ENCODE data around the gene NMRAL1. TPM values are rescaled to one million over a fixed set of nuclear protein-coding genes. Genes with fewer than 3 reads are reported as not detected.

The NMRAL1 gene
- total RNA-seq, 1 donor from 2014 or later, result 47.1 TPM

DNA sequence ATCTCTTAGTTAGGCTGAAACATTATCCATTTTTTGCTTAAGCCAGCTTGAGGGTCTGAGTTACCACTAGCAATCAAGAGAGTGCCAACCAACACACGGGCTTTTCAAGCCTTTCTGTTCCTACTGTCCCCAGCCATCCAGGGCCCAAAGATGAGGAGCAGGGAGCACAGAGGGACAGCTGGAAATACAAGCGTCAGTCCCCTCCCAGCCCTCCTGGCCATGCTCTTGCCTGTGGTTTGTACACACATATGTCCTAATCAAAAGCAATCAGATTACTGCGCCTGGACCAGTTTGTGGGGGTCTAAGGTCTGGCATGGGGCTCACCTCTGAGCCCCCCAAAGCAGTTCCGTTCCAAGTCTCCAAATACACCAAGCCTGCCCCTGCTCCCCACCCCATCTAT is 61.6 kb downstream of the NMRAL1 start:
- H2AFZ ChIP-seq (replicated peaks), result no peak overlapping the region
- no peak overlapping the region for H3K4me3 ChIP-seq
- Mint-ChIP-seq H3K27ac (no peak overlapping the region), H3K27me3 (ENCODE audit: insufficient read depth, low read depth) (peaks cover 5% of the 10 kb centered on the region), H3K36me3 (no peaks in the 10 kb centered on the region), H3K9me3 (no peaks in the 10 kb centered on the region), H3K4me1 (peaks cover 19% of the 10 kb centered on the region), H3K4me3 (no peak overlapping the region)
- no peak for TF ChIP-seq EZH2phosphoT487 (IDR thresholded peaks at IDR 0.05)
- no peak for TF ChIP-seq EZH2 (IDR thresholded peaks at IDR 0.05)
- TF ChIP-seq, protein P1, sequence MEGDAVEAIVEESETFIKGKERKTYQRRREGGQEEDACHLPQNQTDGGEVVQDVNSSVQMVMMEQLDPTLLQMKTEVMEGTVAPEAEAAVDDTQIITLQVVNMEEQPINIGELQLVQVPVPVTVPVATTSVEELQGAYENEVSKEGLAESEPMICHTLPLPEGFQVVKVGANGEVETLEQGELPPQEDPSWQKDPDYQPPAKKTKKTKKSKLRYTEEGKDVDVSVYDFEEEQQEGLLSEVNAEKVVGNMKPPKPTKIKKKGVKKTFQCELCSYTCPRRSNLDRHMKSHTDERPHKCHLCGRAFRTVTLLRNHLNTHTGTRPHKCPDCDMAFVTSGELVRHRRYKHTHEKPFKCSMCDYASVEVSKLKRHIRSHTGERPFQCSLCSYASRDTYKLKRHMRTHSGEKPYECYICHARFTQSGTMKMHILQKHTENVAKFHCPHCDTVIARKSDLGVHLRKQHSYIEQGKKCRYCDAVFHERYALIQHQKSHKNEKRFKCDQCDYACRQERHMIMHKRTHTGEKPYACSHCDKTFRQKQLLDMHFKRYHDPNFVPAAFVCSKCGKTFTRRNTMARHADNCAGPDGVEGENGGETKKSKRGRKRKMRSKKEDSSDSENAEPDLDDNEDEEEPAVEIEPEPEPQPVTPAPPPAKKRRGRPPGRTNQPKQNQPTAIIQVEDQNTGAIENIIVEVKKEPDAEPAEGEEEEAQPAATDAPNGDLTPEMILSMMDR (IDR thresholded peaks at IDR 0.05), result no peak
- no peaks in the 10 kb centered on the region for H3K79me2 ChIP-seq (ENCODE audit: low read depth)
- no peaks in the 10 kb centered on the region for H3K36me3 ChIP-seq
- H3K9ac ChIP-seq, result no peak overlapping the region
- H3F3A ChIP-seq (ENCODE audit: low read depth), result peaks cover 14% of the 10 kb centered on the region
- no peaks in the 10 kb centered on the region for H3K9me3 ChIP-seq (ENCODE audit: low read depth)
- H3K27ac ChIP-seq, result no peak overlapping the region
- DNase-seq (ENCODE audit: low spot score), result no peak
- peaks cover 13% of the 10 kb centered on the region for H3K27me3 ChIP-seq
- no peak overlapping the region for H3K4me2 ChIP-seq
- H4K20me1 ChIP-seq (ENCODE audit: low read depth), result peaks cover 5% of the 10 kb centered on the region
- peaks cover 3% of the 10 kb centered on the region for H3K4me1 ChIP-seq

DNA sequence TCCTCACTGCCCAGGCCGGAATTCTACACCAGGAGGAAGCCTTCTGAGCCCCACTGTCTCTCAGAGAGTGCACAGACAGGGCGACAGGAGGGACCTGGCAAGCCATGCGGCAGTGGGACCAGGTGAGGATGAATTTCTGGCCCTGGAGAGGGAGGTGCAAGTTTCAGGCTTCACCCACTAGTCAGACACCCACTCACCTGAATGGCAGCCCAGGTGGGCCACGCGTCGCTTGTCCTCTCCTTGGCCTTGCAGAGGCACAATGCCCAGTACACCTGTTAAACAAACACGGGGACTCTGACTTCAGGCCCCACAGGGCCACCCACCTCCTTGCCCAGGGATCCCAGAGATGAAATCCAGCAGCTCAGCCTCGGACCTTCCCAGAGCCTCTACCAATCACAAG is 62.3 kb downstream of the NMRAL1 start:
- H3K27ac ChIP-seq, result no peak overlapping the region
- Mint-ChIP-seq H3K27me3 (ENCODE audit: insufficient read depth, low read depth) (peaks cover 3% of the 10 kb centered on the region), H3K4me1 (peaks cover 19% of the 10 kb centered on the region), H3K4me3 (no peak overlapping the region), H3K27ac (no peak overlapping the region), H3K36me3 (no peaks in the 10 kb centered on the region), H3K9me3 (no peaks in the 10 kb centered on the region)
- peaks cover 6% of the 10 kb centered on the region for H3K27me3 ChIP-seq
- no peaks in the 10 kb centered on the region for H3K9me3 ChIP-seq (ENCODE audit: low read depth)
- H2AFZ ChIP-seq (replicated peaks), result no peak overlapping the region
- no peak overlapping the region for H3K9ac ChIP-seq
- DNase-seq (ENCODE audit: low spot score), result no peak
- H3K4me3 ChIP-seq, result no peak overlapping the region
- peaks cover 5% of the 10 kb centered on the region for H4K20me1 ChIP-seq (ENCODE audit: low read depth)
- no peaks in the 10 kb centered on the region for H3K36me3 ChIP-seq
- TF ChIP-seq EZH2 (IDR thresholded peaks at IDR 0.05), result no peak
- no peak for TF ChIP-seq EZH2phosphoT487 (IDR thresholded peaks at IDR 0.05)
- TF ChIP-seq, protein P1 (IDR thresholded peaks at IDR 0.05), result no peak
- peaks cover 3% of the 10 kb centered on the region for H3K4me1 ChIP-seq
- no peak overlapping the region for H3K4me2 ChIP-seq
- peaks cover 14% of the 10 kb centered on the region for H3F3A ChIP-seq (ENCODE audit: low read depth)
- no peaks in the 10 kb centered on the region for H3K79me2 ChIP-seq (ENCODE audit: low read depth)

Small RNA genes lying within 50 kb of the gene (small RNA-seq; reads per million reads assigned to genes)
- not detected for gene AC012676.2

Other genes with a start within 250 kb of the NMRAL1 start
- gene SRL, start 232.5 kb downstream of the NMRAL1 start, total RNA-seq (ENCODE audit: low replicate concordance), result 0.06 and 0.22 TPM in 2 replicates
- gene TFAP4, start 201.6 kb downstream of the NMRAL1 start, total RNA-seq (ENCODE audit: low replicate concordance), result 19.8 and 24.8 TPM in 2 replicates
- gene GLIS2, start 158.6 kb downstream of the NMRAL1 start, total RNA-seq (ENCODE audit: low replicate concordance), result 0.15 and 1.3 TPM in 2 replicates
- gene PAM16, start 123.3 kb downstream of the NMRAL1 start, total RNA-seq (ENCODE audit: low replicate concordance), result 17.0 and 40.8 TPM in 2 replicates
- gene VASN, start 102.8 kb downstream of the NMRAL1 start, total RNA-seq (ENCODE audit: low replicate concordance), result 3.1 and 7.5 TPM in 2 replicates
- 6.8 and 21.8 TPM in 2 replicates for gene CORO7, start 58.0 kb downstream of the NMRAL1 start, total RNA-seq (ENCODE audit: low replicate concordance)
- gene DNAJA3, start 48.8 kb downstream of the NMRAL1 start, total RNA-seq (ENCODE audit: low replicate concordance), result 27.3 and 47.2 TPM in 2 replicates
- gene HMOX2, start 1.8 kb upstream of the NMRAL1 start, total RNA-seq (ENCODE audit: low replicate concordance), result 11.5 and 20.3 TPM in 2 replicates
- gene CDIP1, start 64.1 kb upstream of the NMRAL1 start, total RNA-seq (ENCODE audit: low replicate concordance), result 13.1 and 32.6 TPM in 2 replicates
- gene C16orf96, start 81.7 kb upstream of the NMRAL1 start, total RNA-seq (ENCODE audit: low replicate concordance), result 0.11 and 0.99 TPM in 2 replicates
- 0.97 and 11.9 TPM in 2 replicates for gene UBALD1, start 140.3 kb upstream of the NMRAL1 start, total RNA-seq (ENCODE audit: low replicate concordance)
- 17.5 and 22.4 TPM in 2 replicates for gene MGRN1, start 150.2 kb upstream of the NMRAL1 start, total RNA-seq (ENCODE audit: low replicate concordance)
- 10.9 and 39.3 TPM in 2 replicates for gene NUDT16L1, start 218.9 kb upstream of the NMRAL1 start, total RNA-seq (ENCODE audit: low replicate concordance)